RWPE2 (cell line): ENCODE results near the gene NUB1.
"Not testable (repeated sequence)": the region's sequence is repeated elsewhere in the genome, so short reads cannot be mapped to it uniquely, and the experiment has no call there.

Source experiments
- ATAC-seq: fragments of 200-7000 bp; cut with Tn5 transposase; 3 replicates; pipeline ENCODE4 v1.9.1; 2021; ENCODE audit warnings: low read depth
- DNase-seq: peaks from one replicate; pipeline ENCODE4 v3.0.0-alpha.2; 2020; ENCODE audit warnings: low spot score
- H3K27ac ChIP-seq: fragments of 450-650 bp; 2 replicates; pipeline ENCODE4 v1.5.1; 2017; ENCODE audit warnings: mild to moderate bottlenecking; ENCODE audit not compliant: poor library complexity, severe bottlenecking
- H3K27me3 ChIP-seq: fragments of 250-450 bp; sonication (Bioruptor Pico); 2 replicates; pipeline ENCODE4 v1.5.1; 2021; ENCODE audit warnings: mild to moderate bottlenecking, moderate library complexity; ENCODE audit not compliant: insufficient read depth, poor library complexity, severe bottlenecking
- H3K36me3 ChIP-seq: fragments of 250-450 bp; sonication (Bioruptor Pico); 2 replicates; pipeline ENCODE4 v1.5.1; 2020; ENCODE audit warnings: low read depth, mild to moderate bottlenecking, moderate library complexity
- H3K4me1 ChIP-seq: fragments of 250-450 bp; sonication (Bioruptor Pico); 2 replicates; pipeline ENCODE4 v1.5.1; 2021; ENCODE audit warnings: mild to moderate bottlenecking, moderate library complexity; ENCODE audit not compliant: insufficient read depth, poor library complexity, severe bottlenecking
- H3K4me3 ChIP-seq: fragments of 250-450 bp; sonication (Bioruptor Pico); 2 replicates; pipeline ENCODE4 v1.5.1; 2021; ENCODE audit warnings: mild to moderate bottlenecking, moderate library complexity; ENCODE audit not compliant: severe bottlenecking
- H3K9me3 ChIP-seq: fragments of 250-450 bp; sonication (Bioruptor Pico); 2 replicates; pipeline ENCODE4 v1.5.1; 2021; ENCODE audit warnings: mild to moderate bottlenecking, moderate library complexity; ENCODE audit not compliant: severe bottlenecking
- CTCF ChIP-seq: fragments of 450-650 bp; IDR thresholded peaks from one replicate; pipeline ENCODE4 v1.5.1; 2017; ENCODE audit warnings: mild to moderate bottlenecking, moderate library complexity; ENCODE audit not compliant: poor library complexity, severe bottlenecking

NUB1 gene

DNA sequence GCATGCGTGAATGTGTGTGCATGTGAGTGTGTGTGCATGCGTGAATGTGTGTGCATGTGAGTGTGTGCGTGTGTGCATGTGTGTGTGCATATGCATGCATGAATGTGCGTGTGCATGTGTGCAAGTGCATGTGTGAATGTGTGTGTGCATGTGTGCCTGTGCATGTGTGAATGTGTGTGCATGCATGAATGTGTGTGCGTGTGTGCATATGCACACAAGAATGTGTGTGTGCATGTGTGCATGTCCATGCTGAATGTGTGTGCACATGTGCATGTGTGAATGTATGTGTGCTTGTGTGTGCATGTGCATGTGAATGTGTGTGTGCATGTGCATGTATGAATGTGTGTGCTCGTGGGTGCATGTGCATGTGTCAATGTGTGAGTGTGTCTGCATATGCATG is 42.1 kb upstream of the NUB1 start:
- no peaks in the 10 kb centered on the region for H3K9me3 ChIP-seq
- DNase-seq: no peak

GRCh38 chr7:151299940-151300645 is 41.5 kb upstream of the NUB1 start:
- H3K36me3 ChIP-seq: no peaks in the 10 kb centered on the region
- H3K9me3 ChIP-seq: no peaks in the 10 kb centered on the region
- no peak for TF ChIP-seq CTCF
- no peak for ATAC-seq
- DNase-seq: no peak
- H3K27me3 ChIP-seq: peaks cover 3% of the 10 kb centered on the region
- no peak overlapping the region for H3K4me3 ChIP-seq
- H3K27ac ChIP-seq: no peak overlapping the region
- no peaks in the 10 kb centered on the region for H3K4me1 ChIP-seq

More for the DNA sequence above, 42.1 kb upstream of the NUB1 start:
- no peak for TF ChIP-seq CTCF
- H3K27ac ChIP-seq: no peak overlapping the region
- no peak for ATAC-seq
- H3K27me3 ChIP-seq: peaks cover 3% of the 10 kb centered on the region
- no peak overlapping the region for H3K4me3 ChIP-seq
- H3K36me3 ChIP-seq: no peaks in the 10 kb centered on the region
- H3K4me1 ChIP-seq: no peaks in the 10 kb centered on the region

GRCh38 chr7:151301471-151302462 is 39.8 kb upstream of the NUB1 start:
- DNase-seq: no peak
- ATAC-seq: no peak
- TF ChIP-seq CTCF: no peak
- Histone ChIP-seq H3K4me1 (no peaks in the 10 kb centered on the region), H3K27ac (no peak overlapping the region), H3K36me3 (no peaks in the 10 kb centered on the region), H3K27me3 (peaks cover 3% of the 10 kb centered on the region), H3K9me3 (no peaks in the 10 kb centered on the region), H3K4me3 (no peak overlapping the region)

- not testable (repeated sequence) for DNase-seq, H3K9me3 ChIP-seq, H3K27me3 ChIP-seq, H3K36me3 ChIP-seq, H3K4me3 ChIP-seq, H3K4me1 ChIP-seq, H3K27ac ChIP-seq, ATAC-seq
Measured at GRCh38 chr7:151304251-151304650, 37.4 kb upstream of the NUB1 start.

DNA sequence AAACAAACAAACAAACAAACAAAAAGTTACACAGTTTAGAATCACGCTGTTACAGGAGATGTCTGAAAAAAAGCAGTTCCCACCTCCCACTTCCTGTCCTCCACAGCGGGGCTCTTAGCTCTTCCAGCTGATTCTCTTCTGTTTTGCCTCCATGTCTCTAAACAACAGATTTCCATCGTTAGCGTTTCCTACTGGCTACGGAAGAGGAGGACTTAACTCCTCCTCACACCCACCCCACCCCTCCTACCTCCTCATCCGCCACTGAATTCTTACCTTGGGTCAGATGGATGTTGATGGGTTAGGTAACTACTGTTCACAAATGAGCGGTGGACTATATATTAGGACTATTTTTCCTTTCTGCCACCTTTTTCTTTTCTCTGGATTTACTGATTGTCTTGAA is 36.8 kb upstream of the NUB1 start:
- no peak overlapping the region for H3K4me3 ChIP-seq
- no peak for TF ChIP-seq CTCF
- DNase-seq: no peak
- H3K4me1 ChIP-seq: no peaks in the 10 kb centered on the region
- ATAC-seq: no peak
- H3K9me3 ChIP-seq: no peaks in the 10 kb centered on the region
- H3K27me3 ChIP-seq: peaks cover 3% of the 10 kb centered on the region
- H3K27ac ChIP-seq: no peak overlapping the region
- H3K36me3 ChIP-seq: no peaks in the 10 kb centered on the region
